ENCODE results near the gene PODXL. TPM values are rescaled to one million over a fixed set of nuclear protein-coding genes. Genes with fewer than 3 reads are reported as not detected.

PODXL gene
- total and polyA plus RNA-seq, 2 of the 8 experiments (the other 6 are each of a cell fraction or from before 2014, with no cell fraction given): 638 to 925 TPM

DNA sequence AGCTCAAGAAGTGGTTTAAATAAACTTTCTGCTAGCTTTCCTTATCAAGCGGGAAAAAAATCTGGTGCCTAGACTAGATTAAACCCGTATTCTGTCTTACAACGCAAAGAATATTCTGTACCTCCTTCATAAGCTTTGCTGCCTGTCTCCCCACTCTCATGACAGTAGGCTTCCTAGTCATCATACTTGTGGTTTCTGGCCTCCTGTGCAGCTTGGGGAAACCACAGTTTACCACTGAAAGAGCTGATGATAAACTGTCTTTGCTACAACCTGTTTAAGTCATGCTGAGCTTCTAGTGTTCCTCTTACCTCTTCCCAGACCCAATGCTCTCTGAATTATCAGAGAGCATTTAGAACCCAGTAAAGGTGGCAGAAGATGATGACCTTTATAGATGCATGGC, 55.0 kb downstream of the PODXL start:
- DNase-seq (ENCODE audit: low read depth in 1 of 2, low spot score in 2 of 2) (no peak), FAIRE-seq (no peak)
- no peaks in the 10 kb centered on the region; the same call in 1 of the 2 replicates for H3K23me2 ChIP-seq (ENCODE audit: low read depth, low read length)
- no peak overlapping the region for H4K5ac ChIP-seq (ENCODE audit: insufficient read length, low read depth, low read length)
- H3K14ac ChIP-seq (ENCODE audit: insufficient read length): no peak overlapping the region
- no peak overlapping the region for H3K4me2 ChIP-seq (ENCODE audit: insufficient read depth in 1 of 2, low read depth in 2 of 2, low read length in 2 of 2)
- TF ChIP-seq JUND (IDR thresholded peaks at IDR 0.05; ENCODE audit: low read length) (no peak), FOSL1 (IDR thresholded peaks at IDR 0.05; ENCODE audit: insufficient read depth, low read depth, low read length) (no peak), RFX5 (IDR thresholded peaks at IDR 0.05; ENCODE audit: borderline replicate concordance, low read depth, low read length) (no peak), EP300 (IDR thresholded peaks at IDR 0.05; ENCODE audit: borderline replicate concordance in 1 of 2, low read depth in 2 of 2, low read length in 2 of 2) (no peak), YY1 (IDR thresholded peaks at IDR 0.05; ENCODE audit: low read depth, low read length) (no peak), JUN (IDR thresholded peaks at IDR 0.05; ENCODE audit: low read depth, low read length) (no peak)
- H2BK5ac ChIP-seq (ENCODE audit: low read depth, low read length): no peak overlapping the region
- no peak overlapping the region for H3K56ac ChIP-seq (replicated peaks; ENCODE audit: insufficient read length, low read depth, low read length)
- H3K36me3 ChIP-seq (ENCODE audit: control insufficient read depth in 2 of 4, insufficient read depth in 4 of 4, low read length in 3 of 4): peaks cover 42 to 91% (median 75%) of the 10 kb centered on the region in 4 experiments
- no peaks in the 10 kb centered on the region for H3K27me3 ChIP-seq (replicated peaks in 1 of 4; ENCODE audit: control insufficient read depth in 3 of 4, extremely low read depth in 1 of 4, insufficient read depth in 3 of 4, low read length in 3 of 4)
- H2AFZ ChIP-seq (ENCODE audit: low read length): no peak overlapping the region
- H3K18ac ChIP-seq (ENCODE audit: extremely low read depth, low read length): no peak overlapping the region
- peaks cover 11 to 17% of the 10 kb centered on the region in 2 experiments for H4K20me1 ChIP-seq (replicated peaks in 1 of 2; ENCODE audit: control insufficient read depth in 1 of 2, insufficient read depth in 2 of 2, low read length in 2 of 2)
- no peak overlapping the region for H2BK120ac ChIP-seq (replicated peaks; ENCODE audit: low read depth, low read length)
- H3K27ac ChIP-seq (ENCODE audit: low read depth, low read length): no peak overlapping the region
- H4K91ac ChIP-seq (replicated peaks; ENCODE audit: insufficient read length, low read length): no peak overlapping the region
- no peak overlapping the region for H3K23ac ChIP-seq (ENCODE audit: insufficient read length)
- POLR2A ChIA-PET (ENCODE audit: partially characterized antibody): interaction anchor here (1.0 to 3.0 kb wide), 5 partner anchors 8 to 80 kb away, joined by 3 to 12 read pairs (median 3); no protein-coding TSS in a partner anchor
- CTCF ChIA-PET (ENCODE audit: partially characterized antibody): interaction anchor here (0.9 to 3.5 kb wide), 5 partner anchors 11 to 154 kb away, joined by 3 to 19 read pairs (median 4); no protein-coding TSS in a partner anchor
- H2BK20ac ChIP-seq (ENCODE audit: low read length): no peak overlapping the region
- no peak overlapping the region for H3K4me3 ChIP-seq (ENCODE audit: extremely low read depth in 1 of 4, insufficient read depth in 2 of 4, low read depth in 3 of 4, low read length in 4 of 4)
- H4K8ac ChIP-seq (ENCODE audit: extremely low read depth, insufficient read depth, low read length): no peak overlapping the region
- no peak overlapping the region for H2BK15ac ChIP-seq (ENCODE audit: low read length)
- H3K4me1 ChIP-seq (replicated peaks in 1 of 4; ENCODE audit: control insufficient read depth in 3 of 4, insufficient read depth in 4 of 4, low read length in 3 of 4): peaks cover 0 to 5% (median 0%) of the 10 kb centered on the region in 4 experiments; a peak in 1 of 7 replicates
- no peak overlapping the region for H3K4ac ChIP-seq (replicated peaks; ENCODE audit: insufficient read length, low read depth, low read length)
- H2AK5ac ChIP-seq (ENCODE audit: low read depth, low read length): no peak overlapping the region
- no peaks in the 10 kb centered on the region; the same call in 1 of the 2 replicates for H3K79me1 ChIP-seq (ENCODE audit: low read depth, low read length)
- no peak overlapping the region for H2BK12ac ChIP-seq (ENCODE audit: low read depth, low read length)
- 91% methylated on average over 3 of the region's 3 CpGs; no CpG with 5 or more reads in 1 of the 2 experiments for WGBS, 2 experiments (ENCODE audit: extremely low coverage in 1 of 2, insufficient coverage in 1 of 2, insufficient read length in 1 of 2, insufficient replicate concordance in 2 of 2, low coverage in 1 of 2, low lambda C conversion rate in 2 of 2, missing lambda C conversion rate in 1 of 2)
- no peaks in the 10 kb centered on the region for H3K9me3 ChIP-seq (ENCODE audit: insufficient read depth in 2 of 2, low read depth in 1 of 2, low read length in 1 of 2)
- peaks cover 0 to 2% of the 10 kb centered on the region in 2 experiments; a peak in 1 of 4 replicates for H3K79me2 ChIP-seq (ENCODE audit: control insufficient read depth in 1 of 2, insufficient read depth in 2 of 2, low read length in 2 of 2)
- H3K9ac ChIP-seq (replicated peaks in 1 of 4; ENCODE audit: extremely low read depth in 1 of 4, low read depth in 3 of 4, low read length in 3 of 4): no peak overlapping the region

All from H1 (cell line).